Mononuclear cell (primary cell): ENCODE measurements around the gene MRPL38. TPM values are rescaled to one million over a fixed set of nuclear protein-coding genes. Genes with fewer than 3 reads are reported as not detected.
A peak's percentile ranks its signal among the peaks of the same experiment; 100 is the strongest.
"Not testable (repeated sequence)": the region's sequence is repeated elsewhere in the genome, so short reads cannot be mapped to it uniquely, and the experiment has no call there.

Source experiments
- H3K27me3 ChIP-seq: 2 replicates; pipeline ENCODE4 v1.6.0; 2011; ENCODE audit warnings: low read length, control low read depth; ENCODE audit not compliant: insufficient read depth
- H3K4me1 ChIP-seq: 2 replicates; pipeline ENCODE4 v1.5.1; 2011; ENCODE audit warnings: mild to moderate bottlenecking, low read length, control low read depth; ENCODE audit not compliant: insufficient read depth
- H3K4me3 ChIP-seq: 2 replicates; pipeline ENCODE4 v1.5.1; 2011; ENCODE audit warnings: mild to moderate bottlenecking, low read length, moderate library complexity
- H3K9me3 ChIP-seq: 2 replicates; pipeline ENCODE4 v1.5.1; 2011; ENCODE audit warnings: low read depth, mild to moderate bottlenecking, control low read depth, low read length
- total RNA-seq: library from RNA; depleted of rRNA; stranded (reverse); fragments of >200 nt; gene quantifications from one replicate; pipeline ENCODE4 v1.2.3, GENCODE V29; 2012

MRPL38 gene
- total RNA-seq, 1 donor = 45.4 TPM

DNA sequence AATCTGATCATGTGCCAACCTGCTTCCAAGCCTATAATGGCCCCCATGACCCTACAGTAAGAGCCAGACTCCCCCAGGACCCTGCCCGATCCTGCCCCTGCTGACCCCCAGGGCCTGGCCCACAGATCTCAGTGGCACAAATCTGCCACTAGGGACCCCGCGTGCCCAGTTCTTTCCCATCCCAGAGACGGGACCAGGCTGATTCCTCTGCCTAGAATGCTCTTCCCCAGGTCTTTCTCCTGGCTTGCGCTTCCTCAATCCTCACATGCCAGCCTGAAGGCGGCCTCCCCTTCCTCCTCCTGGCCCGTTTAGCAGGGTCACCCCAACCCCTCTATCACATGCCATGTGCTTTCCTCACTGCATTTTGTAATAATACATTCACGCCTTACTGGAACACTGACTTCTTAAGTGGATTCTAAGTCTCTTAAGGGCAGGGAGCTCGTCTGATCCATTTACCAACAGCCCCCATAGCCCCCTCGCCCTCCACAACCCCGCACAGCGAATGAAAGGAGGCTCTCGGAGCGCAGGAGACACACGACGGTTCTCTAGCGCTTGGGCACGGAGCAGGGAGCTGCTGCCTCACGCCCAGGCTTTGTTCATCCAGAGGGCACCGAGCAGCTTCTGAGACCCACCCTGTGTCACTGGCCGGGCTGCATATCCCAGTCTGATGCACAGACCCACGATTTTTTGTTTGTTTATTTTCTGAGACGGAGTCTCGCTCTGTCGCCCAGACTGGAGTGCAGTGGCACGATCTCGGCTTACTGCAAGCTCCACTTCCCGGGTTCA lies 9.1 kb downstream of the MRPL38 start:
- Histone ChIP-seq H3K27me3 (no peaks in the 10 kb centered on the region), H3K4me3 (peak overlapping the region; percentile 71), H3K9me3 (no peaks in the 10 kb centered on the region)

DNA sequence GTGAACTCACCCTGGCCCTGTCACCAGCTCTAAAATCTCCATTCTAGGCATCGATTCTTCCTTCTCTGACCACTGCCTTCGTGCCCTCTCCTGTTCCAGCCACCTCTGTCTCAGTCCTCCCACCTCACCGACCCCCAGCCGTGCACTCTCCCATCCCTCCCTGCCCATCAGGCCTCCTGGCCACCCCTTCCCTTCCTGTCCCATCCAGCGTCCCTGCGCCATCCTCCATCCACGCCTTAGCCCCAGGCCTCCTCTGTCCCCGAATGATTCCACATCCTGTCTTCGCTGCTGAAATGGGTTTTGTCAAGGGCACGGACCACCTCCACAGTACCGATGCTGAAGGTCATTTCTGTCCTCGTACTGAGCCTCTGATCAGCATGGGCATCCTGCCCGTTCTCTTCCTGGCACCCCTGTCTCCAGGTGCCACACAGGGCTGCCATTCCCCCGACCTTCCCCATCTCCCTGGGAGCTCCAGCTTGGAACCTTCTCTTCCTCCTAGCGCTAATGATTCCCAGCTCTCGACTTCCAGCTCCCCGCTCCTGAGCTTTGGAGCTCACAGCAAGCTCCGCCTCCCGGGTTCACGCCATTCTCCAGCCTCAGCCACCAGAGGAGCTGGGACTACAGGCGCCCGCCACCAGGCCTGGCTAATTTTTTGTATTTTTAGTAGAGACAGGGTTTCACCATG lies 10.5 kb downstream of the MRPL38 start:
- no peak overlapping the region for H3K4me3 ChIP-seq

More for the DNA sequence above, 9.1 kb downstream of the MRPL38 start:
- H3K4me1 ChIP-seq = peaks cover 20% of the 10 kb centered on the region

DNA sequence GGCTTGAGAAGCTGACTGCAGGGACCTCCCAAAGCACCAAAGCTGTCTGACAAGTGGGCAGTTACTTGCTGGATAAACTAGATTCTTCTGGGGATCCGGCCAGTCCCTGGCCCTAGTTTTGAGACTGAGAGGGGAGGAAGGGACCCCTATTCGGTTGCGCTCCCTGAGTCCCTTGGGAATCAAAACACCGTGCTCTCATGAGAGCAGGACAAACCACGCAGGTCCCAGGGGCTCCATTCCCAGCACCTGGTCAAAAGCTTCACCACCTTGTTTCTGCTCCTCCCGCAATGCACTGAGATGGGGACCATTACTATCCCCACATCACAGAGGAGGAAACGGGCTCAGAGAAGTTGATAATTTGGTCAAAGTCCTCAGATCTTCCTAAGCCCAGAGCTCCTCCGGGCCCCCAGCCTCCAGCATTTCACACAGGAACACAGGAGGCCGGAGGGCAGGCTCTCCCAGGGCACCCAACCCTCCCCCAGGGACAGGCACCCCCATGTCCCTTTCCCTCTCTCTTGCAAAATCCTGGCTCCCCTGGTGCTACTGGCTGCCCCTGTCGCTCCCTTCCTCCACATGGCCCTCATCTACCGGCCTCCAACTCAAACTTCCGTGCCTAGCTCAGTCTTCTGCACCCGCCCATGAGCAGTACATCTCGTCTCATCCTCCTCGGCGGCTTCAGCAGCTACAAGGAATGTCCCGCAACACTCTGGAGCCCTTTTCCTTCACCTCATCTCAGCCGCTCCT lies 11.2 kb downstream of the MRPL38 start:
- H3K4me1 ChIP-seq = peaks cover 20% of the 10 kb centered on the region
- no peaks in the 10 kb centered on the region for H3K27me3 ChIP-seq
- H3K4me3 ChIP-seq = no peak overlapping the region
- H3K9me3 ChIP-seq = no peaks in the 10 kb centered on the region

More for the DNA sequence above, 10.5 kb downstream of the MRPL38 start:
- H3K9me3 ChIP-seq = no peaks in the 10 kb centered on the region
- no peaks in the 10 kb centered on the region for H3K27me3 ChIP-seq
- peaks cover 20% of the 10 kb centered on the region for H3K4me1 ChIP-seq

DNA sequence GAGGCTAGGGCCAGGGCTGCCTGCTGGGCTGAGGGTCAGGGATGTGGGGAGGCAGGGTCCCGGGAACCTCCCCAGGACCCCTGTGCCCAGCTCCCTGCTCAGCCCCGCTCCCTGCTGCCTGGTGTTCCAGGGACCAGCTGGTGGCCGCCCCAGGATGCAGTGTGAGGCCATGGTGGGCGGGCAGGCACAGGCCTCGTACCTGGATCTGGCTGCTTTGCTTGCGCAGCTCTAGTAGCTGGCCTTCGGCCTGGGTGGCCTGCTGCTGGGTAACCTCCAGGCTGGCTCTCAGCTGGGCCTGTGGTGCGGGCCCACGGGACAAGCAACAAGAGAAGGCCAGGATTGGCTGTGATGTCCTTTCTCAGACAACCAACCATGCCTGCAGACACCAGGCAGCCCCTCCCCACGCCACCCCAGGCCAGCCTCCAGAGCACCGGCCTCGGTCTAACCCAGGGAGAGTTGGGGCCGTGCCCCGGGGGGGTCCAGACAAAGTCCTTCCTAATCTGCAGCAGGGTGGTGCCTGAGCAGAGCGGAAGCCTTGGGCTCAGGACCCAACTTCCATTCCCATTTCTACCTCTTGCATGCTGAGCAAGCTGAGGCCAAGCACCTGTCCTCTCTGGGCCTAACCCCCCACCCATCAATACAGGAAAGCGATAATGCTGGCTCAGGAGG lies 12.0 kb downstream of the MRPL38 start:
- no peaks in the 10 kb centered on the region for H3K9me3 ChIP-seq
- H3K4me3 ChIP-seq = no peak overlapping the region
- H3K4me1 ChIP-seq = peaks cover 20% of the 10 kb centered on the region
- no peaks in the 10 kb centered on the region for H3K27me3 ChIP-seq

DNA sequence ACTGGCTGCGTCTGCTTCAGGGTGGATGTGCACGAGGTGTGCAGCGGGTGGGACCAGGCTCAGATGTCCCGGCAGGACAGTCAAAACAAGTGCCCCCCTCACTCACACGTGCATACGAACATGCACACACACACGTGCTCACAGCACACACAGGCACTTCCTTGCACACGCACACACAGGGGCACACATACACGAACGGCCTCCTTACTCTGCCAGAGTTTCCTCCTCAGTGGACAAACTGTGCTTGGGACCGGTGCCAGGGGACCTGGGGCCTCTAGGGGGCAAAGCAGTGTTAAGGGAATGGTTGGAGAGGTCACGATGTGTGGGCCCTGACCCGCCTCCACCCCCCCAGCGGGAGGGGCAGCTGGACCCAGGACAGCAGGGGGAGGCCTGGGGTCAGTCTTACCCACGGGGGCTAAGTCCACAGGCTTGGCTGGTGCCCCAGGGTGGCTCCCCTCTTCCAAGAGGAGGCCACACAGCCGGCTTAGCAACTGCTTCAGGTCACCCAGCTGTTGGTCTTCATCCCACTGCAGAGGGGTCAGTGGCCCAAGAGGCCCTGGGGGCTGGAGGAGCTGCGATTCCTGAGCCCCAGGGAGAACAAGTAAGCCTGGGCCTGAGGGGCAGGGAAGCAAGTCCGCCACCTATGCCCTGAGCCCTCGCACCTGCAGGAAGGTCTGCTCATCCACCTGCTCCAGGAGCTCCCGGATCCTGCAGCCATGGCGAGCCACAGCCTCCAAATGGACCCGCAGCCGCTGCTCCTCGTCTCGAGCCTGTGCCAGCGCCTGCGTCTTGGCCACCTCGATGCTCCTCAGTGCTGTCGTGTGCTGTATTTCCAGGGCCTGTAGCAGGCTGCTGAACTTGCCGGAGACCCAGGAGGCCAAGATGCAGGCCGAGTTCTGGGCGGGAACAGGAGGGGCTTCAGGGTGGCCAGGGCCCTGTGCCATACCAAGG lies 12.8 kb downstream of the MRPL38 start:
- no peaks in the 10 kb centered on the region for H3K27me3 ChIP-seq
- peaks cover 14% of the 10 kb centered on the region for H3K4me1 ChIP-seq
- H3K9me3 ChIP-seq = no peaks in the 10 kb centered on the region

DNA sequence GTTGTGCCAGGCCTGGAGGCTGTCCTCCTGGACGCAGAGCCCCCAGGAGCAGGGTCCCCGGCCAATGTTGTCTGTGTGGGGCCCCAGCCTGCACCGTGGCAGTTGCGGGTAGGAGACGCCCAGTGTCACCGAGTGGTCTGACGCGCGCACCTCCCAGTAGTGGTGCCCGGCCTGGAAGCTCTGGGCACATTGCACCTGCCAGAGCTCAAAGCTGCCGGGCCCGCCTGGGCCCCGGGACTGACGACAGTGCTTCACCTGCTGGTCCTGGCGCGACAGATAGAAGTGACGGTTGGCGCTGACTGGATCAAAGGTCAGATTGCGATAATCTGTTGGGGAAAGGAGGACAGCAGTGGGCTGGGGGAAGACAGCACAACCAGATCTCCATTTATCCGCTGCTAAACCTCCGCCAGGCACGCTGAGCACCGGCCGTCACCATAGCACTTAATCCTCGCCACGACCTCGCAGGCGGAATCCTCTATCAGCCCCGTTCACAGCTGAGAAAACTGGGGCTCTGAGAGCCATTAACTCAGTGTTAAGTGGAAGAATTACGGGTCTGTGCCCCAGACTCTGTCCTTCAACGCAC lies 13.6 kb downstream of the MRPL38 start:
- Histone ChIP-seq H3K9me3 (no peaks in the 10 kb centered on the region), H3K4me3 (no peak overlapping the region), H3K27me3 (no peaks in the 10 kb centered on the region), H3K4me1 (peaks cover 14% of the 10 kb centered on the region)

More for the DNA sequence above, 12.8 kb downstream of the MRPL38 start:
- no peak overlapping the region for H3K4me3 ChIP-seq

DNA sequence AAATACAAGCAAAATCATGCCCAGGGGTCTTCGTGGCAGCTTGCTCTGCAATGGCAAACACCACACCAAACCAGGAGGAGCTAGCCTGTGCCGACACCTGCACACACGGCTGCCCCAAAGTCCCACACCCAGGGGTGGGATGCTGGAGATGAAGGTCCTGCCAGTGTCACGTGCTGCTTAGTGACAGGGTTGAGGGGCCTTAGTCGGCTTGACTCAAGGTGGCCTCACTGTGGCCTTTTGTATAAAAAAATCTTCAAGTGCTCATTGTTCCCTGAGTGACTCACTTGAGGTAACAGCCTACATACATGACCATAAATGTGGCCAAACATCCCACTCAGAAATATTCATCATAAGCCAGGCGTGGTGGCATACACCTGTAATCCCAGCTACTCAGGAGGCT lies 15.2 kb downstream of the MRPL38 start:
- Histone ChIP-seq H3K4me3 (no peak overlapping the region), H3K4me1 (peaks cover 11% of the 10 kb centered on the region), H3K9me3 (no peaks in the 10 kb centered on the region), H3K27me3 (no peaks in the 10 kb centered on the region)

DNA sequence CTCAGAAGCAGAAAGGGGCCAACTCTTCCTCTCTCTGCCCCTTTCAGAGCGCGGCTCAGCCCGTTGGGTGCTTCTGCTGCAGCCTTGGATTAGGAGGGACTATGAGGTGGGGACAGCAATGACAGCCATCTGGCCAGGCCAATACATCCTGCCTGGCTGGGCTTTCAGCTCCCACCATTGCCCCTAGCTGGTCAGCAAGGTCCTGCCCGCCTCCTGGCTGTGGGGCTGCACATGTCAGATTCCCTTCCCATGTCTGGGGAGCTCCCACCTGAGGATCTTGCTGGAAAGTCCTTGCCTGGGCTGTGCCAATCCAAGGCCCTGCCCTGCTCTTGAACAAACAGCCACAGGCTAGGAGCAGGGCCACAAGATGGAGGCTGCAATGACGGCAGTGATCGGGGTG lies 16.2 kb downstream of the MRPL38 start:
- Histone ChIP-seq H3K27me3 (no peaks in the 10 kb centered on the region), H3K4me1 (peaks cover 11% of the 10 kb centered on the region), H3K4me3 (no peak overlapping the region), H3K9me3 (no peaks in the 10 kb centered on the region)

DNA sequence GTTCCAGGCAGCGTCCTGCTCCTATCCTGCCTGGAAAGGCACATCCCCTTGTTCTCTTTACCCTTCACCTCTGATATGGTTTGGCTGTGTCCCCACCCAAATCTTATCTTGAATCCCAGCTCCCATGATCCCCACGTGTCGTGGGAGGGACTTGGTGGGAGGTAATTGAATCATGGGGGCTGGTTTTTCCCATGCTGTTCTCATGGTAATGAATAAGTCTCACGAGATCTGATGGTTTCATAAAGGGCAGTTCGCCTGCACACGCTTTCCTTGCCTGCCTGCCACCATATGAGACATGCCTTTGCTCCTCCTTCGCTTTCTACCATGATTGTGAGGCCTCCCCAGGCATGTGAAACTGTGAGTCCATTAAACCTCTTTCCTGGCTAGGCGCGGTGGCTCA lies 18.8 kb downstream of the MRPL38 start:
- H3K27me3 ChIP-seq, H3K9me3 ChIP-seq, H3K4me3 ChIP-seq: not testable (repeated sequence)
- peaks cover 11% of the 10 kb centered on the region for H3K4me1 ChIP-seq

DNA sequence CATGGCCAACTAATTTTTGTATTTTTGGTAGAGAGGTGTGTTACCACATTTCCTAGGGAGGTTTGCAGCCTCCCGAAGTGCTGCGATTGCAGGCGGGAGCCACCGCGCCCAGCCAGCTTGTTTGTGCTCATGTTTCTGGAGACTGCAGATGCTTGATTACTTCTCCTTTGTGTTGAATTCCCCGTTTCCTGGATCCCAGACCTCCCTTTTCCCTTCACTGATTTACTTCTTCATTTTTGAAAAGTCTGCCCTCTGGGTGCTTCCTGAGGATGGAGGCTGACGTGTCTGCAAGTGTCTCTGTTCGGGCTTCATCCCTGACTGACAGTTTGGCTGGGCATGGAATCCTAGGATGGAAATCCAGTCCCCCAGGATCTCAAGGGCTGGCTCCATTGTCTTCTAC lies 19.3 kb downstream of the MRPL38 start:
- H3K4me1 ChIP-seq = peaks cover 11% of the 10 kb centered on the region
- no peaks in the 10 kb centered on the region for H3K27me3 ChIP-seq
- no peak overlapping the region for H3K4me3 ChIP-seq
- no peaks in the 10 kb centered on the region for H3K9me3 ChIP-seq

DNA sequence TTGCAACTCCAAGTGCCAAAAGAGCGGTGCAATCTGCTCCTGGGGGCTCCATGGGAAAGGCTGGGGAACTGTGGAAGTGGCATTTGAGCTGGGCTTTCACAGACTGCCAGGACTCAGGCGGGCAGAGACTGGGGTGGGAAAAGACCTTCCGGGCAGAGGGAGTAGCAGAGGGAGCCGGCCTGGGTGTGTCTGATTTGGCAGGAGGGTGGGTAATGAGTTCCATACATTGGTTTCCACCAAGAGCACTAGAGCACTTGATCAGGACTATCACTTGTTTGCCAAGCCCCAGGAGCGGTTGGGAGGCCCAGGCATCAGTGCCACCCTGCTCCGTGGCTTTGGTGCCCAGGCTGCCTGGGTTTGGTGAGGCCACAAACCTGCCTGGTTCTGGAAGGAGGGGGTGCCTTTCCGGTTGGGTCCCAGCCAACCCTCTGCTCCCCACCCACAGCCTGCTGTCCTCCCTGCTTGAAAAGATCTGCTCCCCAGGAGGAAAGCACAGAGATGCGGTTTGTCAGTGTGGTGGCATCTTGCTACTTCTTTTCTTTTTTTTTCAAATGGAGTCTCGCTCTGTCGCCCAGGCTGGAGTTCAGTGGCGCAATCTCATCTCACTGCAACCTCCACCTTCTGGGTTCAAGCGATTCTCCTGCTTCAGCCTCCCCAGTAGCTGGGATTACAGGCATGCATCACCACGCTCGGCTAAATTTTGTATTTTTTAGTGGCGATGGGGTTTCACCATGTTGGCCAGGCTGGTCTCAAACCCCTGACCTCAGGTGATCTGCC lies 22.8 kb downstream of the MRPL38 start:
- Histone ChIP-seq H3K4me3 (no peak overlapping the region), H3K4me1 (peaks cover 34% of the 10 kb centered on the region), H3K27me3 (peaks cover 11% of the 10 kb centered on the region), H3K9me3 (no peaks in the 10 kb centered on the region)

DNA sequence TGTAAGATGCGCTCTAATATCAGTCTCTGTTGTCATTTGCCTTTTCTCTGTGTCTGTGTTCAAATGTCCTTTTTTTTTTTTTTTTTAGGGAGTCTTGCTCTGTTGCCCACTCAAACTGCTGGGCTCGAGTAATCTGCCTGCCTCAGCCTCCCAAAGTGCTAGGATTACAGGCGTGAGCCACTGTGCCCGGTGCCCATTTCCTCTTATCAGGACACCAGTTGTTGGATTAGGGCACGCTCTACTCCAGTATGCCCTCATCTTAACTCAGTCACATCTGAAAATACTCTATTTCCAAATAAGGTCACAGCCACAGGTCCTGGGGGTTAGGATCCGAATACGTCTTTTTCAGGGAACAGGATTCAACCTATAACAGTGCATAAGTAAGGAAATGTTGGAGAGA lies 24.4 kb downstream of the MRPL38 start:
- no peaks in the 10 kb centered on the region for H3K9me3 ChIP-seq
- peaks cover 43% of the 10 kb centered on the region for H3K4me1 ChIP-seq
- peaks cover 11% of the 10 kb centered on the region for H3K27me3 ChIP-seq
- no peak overlapping the region for H3K4me3 ChIP-seq
